HG02798 (cell line): ENCODE results near the gene PHEX.
A peak's percentile ranks its signal among the peaks of the same experiment; 100 is the strongest.

Source experiments
- ATAC-seq: cut with Tn5 transposase; IDR thresholded peaks from one replicate; pipeline ENCODE4 v1.9.1; 2021; ENCODE audit warnings: mild to moderate bottlenecking; ENCODE audit not compliant: unreplicated experiment, poor library complexity

The PHEX gene

DNA sequence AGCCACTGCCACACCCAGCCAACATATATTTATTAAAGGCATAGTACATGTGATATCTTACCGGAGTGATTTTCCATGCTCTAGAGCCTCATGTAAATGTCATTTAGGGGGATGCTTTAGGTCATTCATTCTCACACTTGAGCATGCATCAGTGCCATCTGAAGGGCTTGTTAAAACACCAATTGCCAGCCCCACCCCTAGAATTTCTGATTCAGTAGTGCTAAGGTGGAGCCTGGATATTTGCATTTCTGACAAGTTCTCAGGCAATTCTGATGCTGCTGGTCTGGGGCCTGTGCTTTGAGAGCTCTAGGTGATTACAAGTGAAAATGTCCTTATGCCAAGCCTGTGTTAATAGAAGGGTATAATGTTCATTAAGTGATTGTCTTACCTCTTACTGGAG lies 107.7 kb downstream of the PHEX start:
- no peak for ATAC-seq

DNA sequence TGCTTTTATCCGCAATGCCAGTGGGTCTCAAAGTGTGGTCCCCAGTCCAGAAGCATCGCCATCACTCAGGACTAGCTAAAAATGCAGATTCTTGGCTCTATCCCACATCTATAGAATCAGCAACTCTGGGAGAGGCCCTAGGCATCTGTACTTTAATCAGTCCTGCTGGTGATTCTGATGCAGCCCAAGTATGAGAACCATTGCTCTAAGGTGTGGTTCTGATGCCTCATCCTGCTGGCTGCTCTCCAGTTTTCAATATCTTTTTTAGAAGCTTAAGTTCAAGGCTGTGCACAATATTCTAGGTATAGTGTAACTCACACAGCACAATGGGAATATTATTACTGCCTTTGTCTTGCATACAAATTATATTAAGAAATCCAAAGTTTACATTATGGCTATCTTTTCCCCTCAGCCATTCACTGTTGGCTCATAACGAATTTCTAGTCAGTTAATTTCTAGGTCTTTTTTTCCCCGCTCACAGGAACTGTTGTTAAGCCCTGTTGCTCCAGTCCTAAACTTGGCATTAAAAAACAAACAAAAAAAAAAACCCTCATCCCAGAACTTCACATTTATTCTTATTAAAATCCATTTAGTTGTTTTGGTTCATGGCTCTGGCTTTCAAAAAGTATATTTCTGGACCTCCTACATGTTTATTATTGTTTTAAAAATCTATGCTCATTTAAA lies 109.1 kb downstream of the PHEX start:
- no peak for ATAC-seq

DNA sequence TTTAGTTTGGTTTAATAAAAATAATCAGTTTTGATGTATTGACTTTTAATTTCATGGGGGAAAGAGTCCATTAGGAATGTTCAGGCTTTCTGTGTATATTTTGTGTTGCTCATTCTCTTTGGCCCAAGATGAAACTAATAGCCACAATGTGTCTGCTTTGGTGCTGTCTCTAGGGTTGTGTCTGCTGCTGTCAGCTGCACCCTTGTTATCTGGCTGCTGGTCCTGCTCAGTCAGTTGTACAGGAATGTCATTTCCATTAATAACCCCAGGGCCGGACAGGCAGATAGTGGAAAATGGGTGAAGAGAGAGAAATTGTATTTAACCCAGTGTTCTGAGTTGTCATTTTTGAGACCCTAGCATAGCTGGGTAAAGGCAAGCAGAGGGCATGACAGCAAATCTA lies 115.1 kb downstream of the PHEX start:
- ATAC-seq: no peak

DNA sequence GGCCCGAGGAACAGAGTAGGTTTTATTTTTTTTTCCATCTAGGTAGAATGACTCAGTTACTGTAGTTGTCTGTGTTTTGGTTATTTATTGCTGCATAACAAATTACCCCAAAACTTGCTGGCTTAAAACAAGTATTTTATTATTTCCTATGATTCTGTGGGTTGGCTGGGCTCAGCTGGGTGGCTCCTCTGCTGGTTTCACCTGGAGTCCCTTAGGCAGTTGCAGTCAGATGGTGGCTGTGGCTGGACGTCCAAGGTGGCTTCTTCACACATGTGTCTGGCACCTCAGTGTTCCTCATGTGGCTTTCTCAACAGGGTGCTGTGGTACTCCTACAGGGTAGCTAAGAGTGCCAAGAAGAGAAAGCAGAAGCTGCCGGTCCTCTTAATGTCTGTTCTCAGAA lies 115.8 kb downstream of the PHEX start:
- ATAC-seq: no peak

DNA sequence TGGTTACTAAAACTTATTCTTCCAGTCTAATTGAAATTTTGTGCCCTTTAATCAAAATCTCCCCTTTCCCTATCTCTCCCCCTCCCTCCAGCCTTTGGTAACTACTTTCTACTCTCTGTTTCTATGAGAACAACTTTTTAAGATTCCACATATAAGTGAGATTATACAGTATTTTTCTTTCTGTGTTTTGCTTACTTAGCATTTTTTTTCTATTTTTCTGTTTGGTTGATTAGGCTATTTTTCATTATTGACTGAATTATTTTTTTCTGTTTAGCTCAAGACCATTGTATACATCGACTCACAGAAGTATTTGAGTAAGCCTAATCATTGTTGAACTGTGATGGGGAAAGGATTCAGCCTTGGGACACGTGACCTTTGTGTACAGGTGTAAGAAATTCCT lies 116.4 kb downstream of the PHEX start:
- no peak for ATAC-seq

DNA sequence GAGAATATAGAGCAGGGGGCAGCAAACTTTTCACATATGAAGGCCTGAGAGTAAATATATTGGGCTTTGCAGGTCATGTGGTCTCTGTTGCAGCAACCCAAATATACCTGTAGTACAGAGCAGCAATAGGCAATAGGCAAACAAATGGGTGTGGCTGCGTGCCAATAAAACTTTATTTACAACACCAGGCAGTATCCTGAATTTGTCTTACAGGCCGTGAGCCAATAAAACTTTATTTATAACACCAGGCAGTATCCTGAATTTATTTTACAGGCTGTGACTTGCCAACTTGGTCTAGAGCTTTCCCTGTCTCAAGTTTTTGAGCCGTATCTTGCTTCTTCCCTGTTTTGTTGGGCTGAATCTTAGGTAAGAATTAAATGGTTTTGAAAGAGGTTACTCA lies 118.2 kb downstream of the PHEX start:
- ATAC-seq: no peak

DNA sequence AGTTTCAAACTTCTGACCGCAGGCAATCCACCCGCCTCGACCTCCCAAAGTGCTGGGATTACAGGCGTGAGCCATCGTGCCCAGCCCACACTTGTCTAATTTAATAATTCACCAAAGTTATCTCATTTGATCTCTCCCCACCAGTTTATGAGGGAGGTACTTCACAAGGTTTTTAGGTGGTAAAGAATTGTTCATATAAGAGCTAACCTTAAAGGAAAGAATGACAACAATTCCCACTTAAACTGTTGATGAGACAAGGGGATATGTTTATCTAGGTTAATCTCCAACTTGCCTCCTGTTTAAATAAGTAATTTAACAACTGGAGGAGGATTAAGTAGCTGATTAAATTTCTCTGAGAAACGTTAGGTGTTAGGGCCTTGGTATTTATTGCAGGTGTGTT lies 123.0 kb downstream of the PHEX start:
- ATAC-seq: no peak

DNA sequence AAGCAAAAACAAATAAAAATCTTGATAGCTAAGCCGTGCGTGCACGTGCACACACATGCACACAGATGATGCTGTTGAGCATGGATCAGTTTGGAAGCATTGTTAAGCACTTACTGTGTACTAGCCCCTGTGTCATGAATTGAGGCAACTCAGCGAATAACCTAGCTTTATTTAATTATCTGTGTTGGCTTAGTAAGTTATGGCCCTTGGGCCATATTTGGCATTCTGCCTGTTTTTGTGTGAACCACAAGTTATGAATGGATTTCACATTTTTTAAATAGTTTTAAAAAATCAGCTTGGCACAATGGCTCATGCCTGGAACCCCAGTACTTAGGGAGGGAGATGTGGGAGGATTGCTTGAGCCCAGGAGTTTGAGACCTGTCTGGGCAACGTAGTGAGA lies 126.9 kb downstream of the PHEX start:
- no peak for ATAC-seq

DNA sequence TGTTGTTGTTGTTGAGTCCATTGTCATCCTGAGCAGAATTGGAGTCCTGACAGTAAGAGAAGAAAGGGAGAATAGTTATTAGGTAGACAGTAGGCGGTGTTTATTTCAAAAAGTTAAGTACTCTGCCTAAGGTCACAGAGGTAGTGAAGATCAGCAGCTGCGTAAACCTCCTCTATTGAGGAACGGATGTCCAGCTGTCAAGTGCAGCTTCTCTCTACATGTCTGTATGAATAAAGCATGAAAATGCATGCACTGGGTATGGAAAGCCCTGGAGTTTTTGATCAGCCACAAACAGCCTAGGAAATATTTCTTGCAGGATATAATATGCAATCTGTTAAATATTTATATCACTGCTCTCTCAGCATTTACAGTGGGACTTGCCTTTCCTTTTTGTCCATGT lies 131.2 kb downstream of the PHEX start:
- no peak for ATAC-seq

DNA sequence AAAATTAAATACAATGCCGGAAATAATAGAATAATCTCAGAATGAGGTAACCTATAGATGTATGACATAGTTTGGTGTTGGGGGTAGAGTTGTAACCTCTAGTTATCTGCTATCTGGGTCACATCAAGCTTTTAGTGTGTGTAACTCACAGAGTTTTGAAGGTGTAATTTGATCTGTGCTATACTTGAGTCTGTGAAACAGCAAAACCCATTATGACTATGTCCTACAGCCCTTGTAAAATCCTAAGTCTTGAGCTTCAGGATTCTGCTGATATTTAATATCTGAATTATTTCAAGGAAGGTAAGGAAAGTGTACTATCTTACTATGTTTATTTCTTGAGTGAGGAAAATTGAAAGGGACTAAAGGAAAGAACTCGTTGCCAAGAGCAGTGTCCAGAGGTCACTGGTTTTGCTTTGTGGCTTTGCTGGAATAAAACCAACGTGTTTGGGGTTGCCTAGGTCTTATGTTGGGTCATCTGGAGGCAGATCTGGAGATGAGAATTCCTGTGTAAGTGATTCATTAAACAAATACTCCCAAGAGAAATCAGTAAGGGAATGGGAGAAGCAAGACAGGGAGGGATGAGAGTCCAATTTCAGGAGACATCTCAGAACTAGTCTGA lies 132.8 kb downstream of the PHEX start:
- no peak for ATAC-seq

DNA sequence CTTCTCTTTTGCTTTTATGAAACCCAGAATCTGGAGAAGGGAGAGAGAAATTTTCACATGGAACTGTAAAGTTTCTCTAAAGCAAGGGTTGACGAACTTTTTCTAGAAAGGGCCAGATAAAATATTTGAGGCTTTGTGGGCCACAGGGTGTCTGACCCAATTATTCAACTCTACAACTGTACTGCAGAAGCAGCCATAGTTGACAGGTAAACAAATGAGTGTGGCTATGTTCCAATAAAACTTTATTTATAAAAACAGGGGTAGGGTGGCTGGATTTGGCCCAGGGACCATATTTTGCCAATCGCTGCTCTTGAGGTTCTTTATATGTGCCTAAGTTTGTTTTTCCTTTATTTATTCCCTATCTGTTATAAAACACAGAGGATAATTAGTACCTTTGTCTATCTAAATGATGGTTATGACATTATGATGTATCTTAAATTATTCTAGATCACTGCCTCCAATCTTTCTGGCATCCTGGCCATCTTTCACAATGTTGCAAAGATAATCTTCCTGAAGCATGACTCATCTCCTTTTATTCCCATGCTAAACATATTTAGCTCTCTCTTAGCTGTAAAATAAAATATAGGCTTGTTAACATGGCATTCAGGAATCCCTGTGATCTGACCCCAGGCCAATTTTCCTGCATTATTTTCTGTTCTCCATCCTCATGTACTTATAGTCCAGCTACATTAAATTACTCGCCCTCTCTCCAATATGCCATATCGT lies 133.8 kb downstream of the PHEX start:
- no peak for ATAC-seq

DNA sequence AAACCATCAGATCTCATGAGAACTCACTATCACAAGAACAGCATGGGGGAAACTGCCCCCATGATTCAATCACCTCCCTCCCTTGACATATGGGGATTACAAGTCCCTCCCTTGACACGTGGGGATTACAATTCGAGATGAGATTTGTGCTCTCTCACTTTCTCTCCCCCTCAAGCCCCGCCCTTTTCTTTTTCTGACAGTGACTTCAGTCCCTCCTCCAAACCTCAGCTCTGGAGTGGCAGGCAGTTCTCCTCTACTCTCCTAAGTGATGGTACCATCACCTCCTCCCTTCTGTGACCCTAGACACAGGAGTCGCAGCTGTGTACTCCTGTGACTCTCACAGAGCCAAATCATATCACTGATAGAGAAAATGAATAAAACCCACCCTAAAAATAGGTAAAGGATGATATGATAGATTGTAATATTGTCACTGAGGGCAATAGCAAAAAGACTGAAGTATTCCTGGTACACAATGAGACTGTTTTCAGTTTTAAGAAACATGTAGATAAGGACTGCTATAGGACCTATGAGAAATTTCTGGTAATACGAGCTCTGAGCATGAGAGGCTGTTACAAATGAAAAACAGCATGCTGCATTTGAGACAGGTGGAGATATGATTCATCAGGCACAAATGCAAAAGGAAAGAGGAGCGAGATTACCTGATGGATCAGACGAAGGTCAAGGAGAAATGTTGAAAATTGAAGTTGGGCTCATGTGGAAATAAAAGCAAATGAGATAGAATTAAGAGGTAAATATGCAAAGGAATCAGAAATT lies 139.3 kb downstream of the PHEX start:
- ATAC-seq: no peak

DNA sequence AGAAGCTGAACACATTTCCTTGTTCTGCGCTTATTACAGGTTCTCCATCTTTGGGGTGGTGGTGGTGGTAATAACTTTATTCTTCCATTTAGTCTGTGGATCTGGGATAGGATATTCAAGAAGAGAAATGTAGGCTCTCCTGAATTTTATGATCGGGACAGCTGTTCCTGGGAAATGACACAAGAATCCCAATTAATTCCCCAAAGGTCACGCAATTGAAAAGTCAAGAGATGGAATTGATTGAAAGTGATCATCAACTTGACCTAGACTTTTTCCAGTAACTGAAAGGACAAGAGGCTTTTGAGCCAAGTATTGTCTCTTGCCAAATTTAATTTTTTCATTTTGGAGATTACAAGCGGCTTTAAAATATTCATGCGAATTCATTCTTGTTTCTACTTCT lies 141.8 kb downstream of the PHEX start:
- ATAC-seq: no peak

DNA sequence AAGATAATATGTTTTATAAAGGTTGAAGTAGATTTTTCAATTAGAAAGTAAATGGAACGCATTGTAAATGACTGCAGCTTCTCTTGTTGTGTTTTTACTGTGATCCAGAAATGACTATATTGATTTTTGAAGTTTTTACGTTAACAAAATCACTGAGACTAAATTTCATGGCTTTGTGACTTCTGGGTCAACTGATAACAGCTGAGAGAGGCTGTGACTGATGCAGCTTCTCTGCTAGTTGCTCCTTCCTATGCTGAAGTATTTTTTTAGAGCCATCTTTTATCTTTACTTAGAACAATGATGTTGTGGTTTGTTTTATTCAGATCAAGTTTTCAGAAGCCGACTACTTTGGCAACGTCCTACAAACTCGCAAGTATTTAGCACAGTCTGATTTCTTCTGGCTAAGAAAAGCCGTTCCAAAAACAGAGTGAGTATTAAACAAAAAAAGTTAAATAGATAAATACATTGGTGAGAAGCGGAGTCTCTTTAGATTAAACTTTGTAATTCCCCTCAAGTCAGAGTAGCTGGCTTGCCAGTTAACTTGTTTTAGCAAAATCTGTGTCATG lies 145.9 kb downstream of the PHEX start:
- no peak for ATAC-seq

DNA sequence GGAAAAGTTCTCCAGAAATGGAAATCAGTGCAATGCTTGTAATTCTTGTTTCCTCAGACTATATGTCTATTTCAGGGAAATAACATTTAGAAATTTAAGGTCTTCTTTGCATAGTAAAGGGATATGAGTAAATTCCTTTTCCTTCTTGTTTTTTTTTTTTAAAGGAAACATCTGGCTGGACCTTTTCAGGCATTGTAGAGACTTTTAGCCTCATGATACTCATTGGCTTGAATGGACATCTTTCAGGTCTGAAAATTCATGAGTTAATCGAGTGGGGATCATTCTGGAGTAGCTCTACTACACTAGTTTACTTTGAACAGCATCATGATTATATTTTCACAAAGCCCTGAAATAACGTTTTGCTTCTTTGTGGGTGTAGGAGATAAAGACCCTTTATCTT lies 152.0 kb downstream of the PHEX start:
- ATAC-seq: no peak

DNA sequence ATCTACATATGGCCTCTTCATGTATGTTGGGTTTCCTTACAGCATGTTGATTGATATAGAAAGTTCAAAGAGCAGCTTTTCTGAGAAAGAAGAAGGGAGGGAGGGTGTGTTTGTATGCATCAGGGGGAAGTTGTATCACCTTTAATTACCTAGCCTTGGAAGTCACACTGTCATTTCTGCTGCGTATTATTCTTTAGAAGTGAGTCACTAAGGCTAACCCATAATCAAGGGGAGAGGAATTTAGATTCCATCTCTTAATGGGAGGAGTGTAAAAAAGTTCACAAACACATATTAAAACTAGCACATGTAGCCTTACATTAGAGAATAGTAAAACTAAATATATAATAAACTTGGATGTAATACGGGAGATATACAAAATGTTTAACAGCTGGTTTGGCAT lies 154.0 kb downstream of the PHEX start:
- ATAC-seq: no peak

DNA sequence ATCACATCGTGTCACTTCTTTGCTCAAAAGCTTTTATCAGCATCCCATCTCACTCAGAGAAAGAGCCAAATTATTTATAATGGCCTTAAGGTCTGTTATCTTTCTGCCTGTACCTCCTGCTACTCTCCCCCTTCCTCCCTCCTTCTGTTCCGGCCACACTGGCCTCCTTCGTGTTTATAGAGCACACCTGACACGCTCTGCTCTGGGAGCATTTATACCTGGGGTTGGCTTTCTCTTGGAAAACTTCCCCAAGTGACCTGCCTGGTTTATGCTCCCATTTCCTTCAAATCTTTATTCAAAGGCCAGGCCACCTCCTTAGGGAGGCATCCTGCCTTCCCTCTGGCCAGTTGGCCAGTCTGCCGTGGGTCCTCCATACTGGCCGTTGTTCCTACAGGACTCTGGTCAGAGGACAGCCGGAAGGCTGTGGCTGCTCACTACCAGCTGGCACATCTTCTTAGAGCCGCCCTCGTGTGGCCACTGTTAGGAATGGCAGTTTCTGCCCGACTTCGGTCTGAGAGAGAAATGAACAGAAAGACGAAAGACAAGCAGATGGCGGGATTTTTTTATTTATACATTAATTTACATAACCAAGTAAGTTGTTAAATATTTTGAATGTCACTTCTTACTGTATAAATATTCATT lies 160.4 kb downstream of the PHEX start:
- ATAC-seq: peak; percentile 95

DNA sequence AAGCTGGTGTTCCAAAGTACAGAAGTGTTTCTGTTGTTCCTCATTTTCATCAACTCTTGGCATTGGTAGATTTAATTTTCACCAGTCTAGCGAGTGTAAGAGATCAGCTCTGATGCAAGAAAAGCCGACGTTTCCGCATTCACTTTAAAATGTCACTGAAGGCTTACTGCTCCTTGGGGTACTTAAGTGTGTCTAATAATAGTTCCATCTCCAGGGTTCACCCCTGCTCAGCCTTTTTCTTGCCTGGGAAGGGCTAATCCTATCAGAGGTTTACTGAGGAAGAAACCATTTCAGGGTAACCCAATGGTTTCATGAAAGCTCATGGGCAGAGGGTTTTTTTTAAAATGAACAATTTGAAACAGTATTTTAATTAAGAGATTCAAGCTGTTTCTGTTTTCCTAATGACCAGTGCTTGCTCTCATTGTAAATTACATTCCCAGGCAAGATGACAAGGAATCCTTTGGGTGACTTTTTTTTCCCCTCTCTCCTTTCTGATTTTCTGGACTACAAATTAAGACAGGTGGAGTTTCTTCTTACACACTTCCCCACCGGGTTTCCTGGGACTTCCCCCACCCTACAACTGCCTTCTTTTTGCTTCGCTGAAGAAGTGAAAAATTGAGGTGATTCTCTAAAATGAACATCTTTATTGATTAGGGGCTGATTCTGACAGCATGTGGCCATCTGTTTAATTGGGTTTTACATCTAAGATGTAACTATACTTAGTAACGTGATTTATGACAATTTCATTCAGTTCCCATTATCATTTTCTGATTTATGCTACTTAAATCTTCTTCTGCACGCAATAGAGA lies 161.9 kb downstream of the PHEX start:
- ATAC-seq: no peak

DNA sequence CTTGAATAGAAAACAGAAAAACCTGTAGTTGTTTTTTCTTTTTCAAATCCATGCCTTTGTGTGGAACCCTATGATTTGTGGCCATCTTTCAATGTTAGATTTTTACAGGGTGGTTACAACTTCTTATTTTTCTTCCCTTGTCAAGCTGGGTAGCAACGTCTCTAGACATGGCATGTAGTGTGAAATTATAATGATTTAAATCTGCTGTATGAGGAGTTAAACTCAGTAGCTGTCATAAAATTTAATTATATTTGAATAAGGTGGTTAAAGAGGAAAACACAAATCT lies 162.5 kb downstream of the PHEX start:
- no peak for ATAC-seq

DNA sequence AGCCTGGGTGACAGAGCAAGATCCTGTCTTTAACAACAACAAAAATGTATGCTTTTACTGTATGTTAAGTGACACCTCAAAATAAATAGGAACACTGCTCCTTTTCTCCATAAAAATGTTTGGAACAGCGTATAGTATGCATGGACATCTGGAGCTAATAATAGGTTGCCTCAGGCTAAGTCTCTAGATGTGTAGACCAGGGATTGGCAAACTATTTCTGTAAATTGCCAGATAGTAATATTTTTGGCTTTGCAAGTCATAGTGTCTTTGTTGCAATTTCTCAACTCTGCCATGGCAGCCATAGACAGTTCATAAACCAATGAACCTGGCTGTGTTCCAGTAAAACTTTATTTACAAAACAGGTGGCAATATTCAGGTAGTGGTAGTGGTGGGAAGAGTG lies 164.0 kb downstream of the PHEX start:
- ATAC-seq: no peak
